HG03280 (cell line): ENCODE data around the gene WWC1.
"Not testable (repeated sequence)": the region's sequence is repeated elsewhere in the genome, so short reads cannot be mapped to it uniquely, and the experiment has no call there.

Source experiments
- ATAC-seq: cut with Tn5 transposase; IDR thresholded peaks from one replicate; pipeline ENCODE4 v1.9.1; 2021; ENCODE audit warnings: mild to moderate bottlenecking, moderate library complexity; ENCODE audit not compliant: unreplicated experiment

WWC1 gene

DNA sequence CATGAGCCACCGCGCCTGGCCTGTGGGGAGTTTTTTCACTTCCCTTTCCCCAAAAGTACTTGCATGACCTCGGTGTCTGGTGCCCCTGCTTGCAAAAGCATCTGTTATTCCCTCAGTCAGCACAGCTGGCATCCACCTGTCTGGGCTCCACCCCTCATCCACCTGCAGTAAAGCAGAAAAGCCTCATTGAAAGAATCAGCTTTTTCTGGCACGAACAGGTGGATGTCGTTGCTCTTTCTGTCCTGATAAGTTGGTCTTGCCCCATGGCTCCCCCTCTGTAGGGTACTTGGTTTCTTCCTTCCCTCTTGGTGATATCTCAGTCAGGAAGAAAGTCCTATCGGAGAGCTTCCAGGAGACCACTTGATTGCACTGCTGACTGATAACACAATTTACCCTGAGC lies 37.4 kb downstream of the WWC1 start:
- ATAC-seq: peak; percentile 60

- no peak for ATAC-seq
Measured at GRCh38 chr5:168329302-168329701, 37.9 kb downstream of the WWC1 start.

DNA sequence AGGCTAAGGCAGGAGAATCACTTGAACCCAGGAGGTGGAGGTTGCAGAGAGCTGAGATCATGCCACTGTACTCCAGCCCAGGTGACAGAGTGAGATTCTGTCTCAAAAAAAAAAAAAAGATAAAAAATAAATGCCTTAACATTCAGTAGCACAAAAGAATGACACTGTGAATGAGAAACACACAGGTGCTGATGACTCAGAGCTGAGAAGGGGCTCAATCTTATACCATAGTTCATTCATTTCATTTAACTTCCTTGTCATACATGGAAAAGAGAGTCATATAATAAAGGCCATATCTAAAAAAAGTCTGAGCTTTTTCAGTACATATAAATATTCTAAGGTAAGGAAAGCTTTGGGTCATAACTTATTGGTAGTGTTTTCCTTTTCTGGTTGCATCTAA lies 40.6 kb downstream of the WWC1 start:
- no peak for ATAC-seq

DNA sequence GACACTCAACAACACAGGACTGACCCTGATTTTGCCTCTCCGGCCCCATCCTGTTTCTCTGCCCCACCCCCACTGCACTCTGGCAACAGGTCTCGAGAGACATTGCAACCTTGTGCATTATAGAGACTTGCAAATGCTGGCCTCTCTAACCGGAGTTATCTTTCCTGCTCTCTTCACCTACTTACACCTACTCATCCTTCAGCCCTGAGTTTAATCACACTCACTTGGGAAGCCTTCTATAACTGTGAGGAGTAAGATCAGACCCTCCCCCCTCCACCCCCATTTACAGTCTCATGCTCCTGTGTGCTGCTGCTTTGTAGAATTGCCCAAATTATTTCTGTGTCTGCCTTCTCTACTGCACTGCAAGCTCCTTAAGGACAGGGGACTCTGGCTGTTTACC lies 42.8 kb downstream of the WWC1 start:
- ATAC-seq: no peak

GRCh38 chr5:168334695-168335094 lies 43.2 kb downstream of the WWC1 start:
- no peak for ATAC-seq

DNA sequence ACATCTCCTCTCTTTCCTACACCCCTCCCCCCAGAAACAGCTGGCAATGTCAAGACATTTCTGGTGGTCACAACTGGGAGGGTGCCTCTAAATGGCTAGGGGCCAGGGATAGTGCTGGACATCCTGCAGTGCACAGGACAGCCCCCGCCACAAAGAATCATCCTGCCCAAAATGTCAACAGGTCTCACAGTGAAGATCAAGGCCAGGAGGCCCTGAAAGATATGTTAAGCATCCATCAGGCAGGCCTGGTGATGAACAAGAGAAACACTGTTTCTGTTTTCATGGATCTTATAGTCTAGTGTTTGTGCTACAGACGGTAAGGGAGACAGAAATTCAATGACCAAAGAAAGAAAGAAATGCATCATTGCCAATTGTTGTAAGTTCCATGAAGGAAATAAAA lies 45.9 kb downstream of the WWC1 start:
- ATAC-seq: no peak

GRCh38 chr5:168339109-168339771 lies 47.8 kb downstream of the WWC1 start:
- ATAC-seq: no peak

DNA sequence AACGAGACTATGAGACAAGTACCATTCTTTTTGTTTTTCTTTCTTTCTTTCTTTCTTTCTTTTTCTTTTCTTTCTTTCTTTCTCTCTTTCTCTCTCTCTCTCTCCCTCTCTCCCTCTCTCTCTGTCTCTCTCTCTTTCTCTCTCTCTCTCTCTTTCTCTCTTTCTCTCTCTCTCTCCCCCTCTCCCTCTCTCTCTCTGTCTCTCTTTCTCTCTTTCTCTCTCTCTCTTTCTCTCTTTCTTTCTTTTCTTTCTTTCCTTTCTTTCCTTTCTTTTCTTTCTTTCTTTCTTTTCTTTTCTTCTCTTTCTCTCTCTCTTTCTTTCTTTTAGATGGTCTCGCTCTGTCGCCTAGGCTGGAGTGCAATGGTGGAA lies 48.3 kb downstream of the WWC1 start:
- ATAC-seq: not testable (repeated sequence)

DNA sequence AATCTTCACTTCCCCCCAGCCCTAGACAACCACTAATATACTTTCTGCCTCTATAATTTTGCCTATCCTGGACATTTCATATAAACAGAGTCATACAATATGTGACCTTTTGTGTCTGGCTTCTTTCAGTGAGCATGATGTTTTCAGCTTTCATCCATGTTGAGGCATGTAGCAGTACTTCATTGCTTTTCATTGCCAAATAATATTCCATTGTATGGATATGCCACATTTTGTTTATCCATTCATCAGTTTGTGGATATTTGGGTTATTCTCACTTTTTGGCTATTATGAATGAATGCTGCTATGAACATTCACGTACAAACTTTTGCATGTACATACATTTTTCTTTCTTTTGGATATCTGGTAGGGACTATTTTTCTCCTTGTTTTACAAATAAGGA lies 49.0 kb downstream of the WWC1 start:
- ATAC-seq: no peak

DNA sequence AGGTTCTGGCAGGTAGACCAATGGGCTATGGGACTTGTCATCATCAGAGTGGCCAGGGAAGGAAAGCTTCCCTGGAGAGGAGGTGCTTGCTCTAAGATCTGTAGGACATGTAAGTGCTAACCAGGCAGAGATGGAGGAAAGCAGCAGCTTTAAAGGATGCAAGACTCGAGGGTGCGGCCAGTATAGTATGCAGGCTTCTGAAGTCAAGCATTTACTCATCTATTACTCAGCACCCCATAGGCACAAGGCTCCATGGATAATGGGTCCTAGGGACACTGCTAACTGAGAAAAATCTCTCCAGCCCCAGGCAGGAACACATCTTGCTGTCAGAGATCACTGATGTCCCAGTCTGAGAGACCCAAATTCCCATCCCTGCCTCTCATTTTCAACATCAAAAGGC lies 49.7 kb downstream of the WWC1 start:
- no peak for ATAC-seq

DNA sequence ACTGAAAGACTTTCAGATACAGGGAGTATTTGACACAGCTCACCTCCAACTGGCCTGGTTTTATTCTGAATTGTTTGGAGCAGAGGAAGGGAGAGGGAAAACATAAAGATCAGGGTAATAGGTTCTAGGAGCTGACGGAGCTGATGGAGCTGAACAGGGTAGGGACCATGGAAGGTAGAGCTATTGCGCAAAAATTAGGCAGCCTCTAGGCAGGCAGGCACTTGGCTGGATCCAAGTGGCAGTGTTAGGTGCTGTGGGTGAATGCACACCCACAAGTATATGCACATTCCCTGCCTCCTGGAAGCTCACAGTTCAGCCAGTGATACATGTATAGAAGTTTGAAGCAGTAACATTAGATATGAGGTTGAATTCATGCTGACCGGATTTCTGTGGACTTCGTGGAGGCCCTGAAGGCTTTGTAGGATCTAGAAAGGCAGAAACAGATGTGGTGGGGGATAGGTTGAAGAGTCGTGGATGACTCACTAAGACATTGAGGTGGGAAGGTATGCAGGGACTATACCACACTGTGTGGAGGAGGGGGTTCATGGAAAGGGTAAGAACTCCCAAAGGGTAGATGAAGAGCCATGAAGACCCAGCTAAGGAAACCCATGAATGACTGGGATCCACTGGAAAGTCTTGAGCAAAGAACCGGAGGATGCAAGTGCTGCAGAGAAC lies 50.8 kb downstream of the WWC1 start:
- ATAC-seq: no peak

GRCh38 chr5:168342985-168343384 lies 51.5 kb downstream of the WWC1 start:
- ATAC-seq: no peak

DNA sequence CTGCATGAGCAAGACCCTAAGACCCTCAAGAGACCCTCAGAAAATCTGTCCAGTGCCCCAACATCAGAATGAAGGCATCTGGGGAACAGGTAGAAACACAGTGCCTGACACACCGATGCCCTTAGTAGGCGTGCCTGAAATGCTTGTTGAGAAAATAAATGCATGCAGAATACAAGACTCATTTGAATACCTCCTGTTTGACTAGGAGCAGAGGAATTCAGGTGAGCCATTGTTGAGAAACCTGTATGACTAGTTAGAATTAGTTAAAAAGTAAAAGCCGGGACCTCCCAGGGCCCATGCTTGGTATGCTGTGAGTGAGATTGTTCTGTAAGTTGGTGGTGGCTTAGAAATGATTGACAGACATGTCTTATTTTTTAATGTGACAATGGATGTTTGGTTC lies 55.0 kb downstream of the WWC1 start:
- ATAC-seq: no peak

DNA sequence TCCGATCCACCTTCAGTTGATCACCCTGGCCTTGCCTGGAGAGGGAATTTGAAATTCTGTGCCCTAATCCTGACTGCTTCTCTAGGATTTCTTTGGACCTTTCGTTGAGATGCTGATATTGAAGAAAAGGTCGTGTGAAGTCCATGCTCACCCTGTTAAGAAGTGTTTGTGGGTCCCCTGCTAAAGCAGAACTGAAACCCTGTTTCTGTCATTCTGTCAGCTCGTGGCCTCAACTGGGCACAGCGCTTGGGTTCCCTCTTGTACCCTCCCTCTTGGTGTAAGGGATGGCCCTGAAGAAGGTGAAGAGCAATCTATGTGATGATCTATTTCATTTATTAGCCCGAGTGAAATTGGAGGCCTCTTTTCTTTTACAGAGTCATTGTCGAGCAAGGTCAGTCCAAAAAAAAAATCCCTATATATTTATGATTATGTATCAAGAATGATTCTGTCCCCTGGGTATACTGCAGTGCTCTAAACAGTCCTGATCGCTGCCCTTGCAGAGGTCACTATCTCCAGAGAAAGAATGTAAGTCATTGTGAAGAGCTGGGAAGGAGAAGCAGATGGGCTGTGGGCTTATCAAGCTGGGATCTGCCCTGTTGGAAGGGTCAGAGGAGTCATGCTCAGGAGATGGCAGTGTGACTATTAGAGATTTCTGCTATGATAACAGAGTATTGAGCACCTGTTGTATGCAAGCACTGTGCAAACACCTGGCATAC lies 56.1 kb downstream of the WWC1 start:
- ATAC-seq: peak; percentile 50

- ATAC-seq: no peak
Measured at GRCh38 chr5:168348084-168348414, 56.6 kb downstream of the WWC1 start.

- no peak for ATAC-seq
Measured at GRCh38 chr5:168350315-168350714, 58.9 kb downstream of the WWC1 start.

- no peak for ATAC-seq
Measured at GRCh38 chr5:168353216-168353957, 61.9 kb downstream of the WWC1 start.

GRCh38 chr5:168354397-168354796 lies 63.0 kb downstream of the WWC1 start:
- ATAC-seq: no peak

GRCh38 chr5:168356171-168356570 lies 64.7 kb downstream of the WWC1 start:
- ATAC-seq: no peak

GRCh38 chr5:168356592-168356991 lies 65.1 kb downstream of the WWC1 start:
- no peak for ATAC-seq

DNA sequence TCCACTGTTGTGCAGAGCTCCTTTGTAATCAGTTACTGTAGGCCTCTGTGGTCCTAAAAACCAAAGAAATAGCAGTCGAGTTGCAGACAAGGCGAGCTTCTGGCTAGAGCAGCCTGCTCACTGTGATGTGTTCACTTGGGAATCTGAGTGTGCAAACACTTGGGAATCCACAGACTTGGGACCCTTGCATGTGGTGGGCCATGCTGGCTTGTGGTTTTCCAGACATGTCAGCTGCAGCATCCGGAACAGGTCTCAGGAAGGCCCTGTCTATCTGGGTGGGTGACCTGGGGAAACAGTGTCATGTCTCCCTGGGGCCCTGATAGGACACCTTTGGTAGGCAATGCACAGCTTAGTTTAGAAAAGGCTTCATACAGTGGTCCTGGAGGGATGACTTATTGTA lies 66.4 kb downstream of the WWC1 start:
- ATAC-seq: no peak
